ENCODE results near the gene CAMK4.

CAMK4 gene

DNA sequence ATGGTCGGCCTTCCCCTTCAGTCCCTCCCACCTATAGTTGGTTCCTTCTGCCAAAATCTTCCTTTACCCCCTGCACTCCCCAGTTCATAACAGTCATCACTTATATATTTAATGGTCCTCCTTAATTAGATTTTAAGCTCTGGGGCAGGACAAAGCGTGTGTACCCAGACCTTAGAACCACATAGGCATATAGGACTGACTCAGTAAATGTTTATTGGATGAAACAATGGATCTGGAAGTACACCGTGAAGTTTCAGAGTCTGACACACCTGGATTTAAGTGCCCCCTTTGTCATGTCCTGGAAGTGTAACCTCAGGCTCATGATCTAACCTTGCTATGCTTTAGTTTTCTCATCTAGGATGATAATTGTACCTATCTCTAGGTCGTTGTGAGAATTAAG, 256.2 kb downstream of the CAMK4 start:
- DNase-seq = no peak
- no peak overlapping the region for H3K4me3 Mint-ChIP-seq
- H3K27me3 Mint-ChIP-seq (ENCODE audit: low read depth, poor library complexity) = peaks cover 4% of the 10 kb centered on the region
- H3K4me1 Mint-ChIP-seq = peaks cover 5% of the 10 kb centered on the region
- H3K36me3 Mint-ChIP-seq (ENCODE audit: low read depth) = no peaks in the 10 kb centered on the region
- TF ChIP-seq CTCF (IDR thresholded peaks at IDR 0.05) = no peak
- H3K27ac Mint-ChIP-seq = no peak overlapping the region
- H3K9me3 Mint-ChIP-seq = no peaks in the 10 kb centered on the region

DNA sequence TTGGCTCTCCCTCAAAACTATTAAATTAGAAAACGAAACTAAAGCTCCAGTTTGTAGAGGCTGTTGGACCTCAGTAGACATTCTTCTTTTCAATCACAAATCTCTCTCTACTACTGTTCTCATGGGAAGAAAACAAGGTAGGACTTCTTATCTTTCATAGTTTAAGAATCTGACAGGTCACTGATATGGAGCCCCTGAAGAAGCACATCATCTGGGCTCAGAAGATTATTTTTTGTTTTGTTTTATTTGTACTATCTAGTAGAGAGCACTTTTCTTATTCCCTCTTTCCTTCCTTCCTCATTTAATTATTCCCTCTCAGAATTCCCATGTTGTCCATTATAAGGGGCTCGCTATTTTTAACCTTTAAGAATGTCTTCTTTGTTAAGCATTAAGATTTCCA, 261.9 kb downstream of the CAMK4 start:
- no peaks in the 10 kb centered on the region for H3K27me3 Mint-ChIP-seq (ENCODE audit: low read depth, poor library complexity)
- no peak for TF ChIP-seq CTCF (IDR thresholded peaks at IDR 0.05)
- no peaks in the 10 kb centered on the region for H3K9me3 Mint-ChIP-seq
- DNase-seq = no peak
- H3K4me3 Mint-ChIP-seq = no peak overlapping the region
- H3K27ac Mint-ChIP-seq = no peak overlapping the region
- no peaks in the 10 kb centered on the region for H3K36me3 Mint-ChIP-seq (ENCODE audit: low read depth)
- H3K4me1 Mint-ChIP-seq = no peaks in the 10 kb centered on the region

- TF ChIP-seq CTCF (IDR thresholded peaks at IDR 0.05) = no peak
- Mint-ChIP-seq H3K4me1 (no peaks in the 10 kb centered on the region), H3K9me3 (no peaks in the 10 kb centered on the region), H3K36me3 (ENCODE audit: low read depth) (no peaks in the 10 kb centered on the region), H3K27me3 (ENCODE audit: low read depth, poor library complexity) (no peaks in the 10 kb centered on the region), H3K4me3 (no peak overlapping the region), H3K27ac (no peak overlapping the region)
- no peak for DNase-seq
Measured at GRCh38 chr5:111486926-111487325, 262.7 kb downstream of the CAMK4 start.

GRCh38 chr5:111488353-111488752, 264.2 kb downstream of the CAMK4 start:
- no peak overlapping the region for H3K27ac Mint-ChIP-seq
- no peaks in the 10 kb centered on the region for H3K4me1 Mint-ChIP-seq
- H3K4me3 Mint-ChIP-seq = no peak overlapping the region
- H3K36me3 Mint-ChIP-seq (ENCODE audit: low read depth) = no peaks in the 10 kb centered on the region
- no peaks in the 10 kb centered on the region for H3K9me3 Mint-ChIP-seq
- no peaks in the 10 kb centered on the region for H3K27me3 Mint-ChIP-seq (ENCODE audit: low read depth, poor library complexity)
- DNase-seq = no peak
- TF ChIP-seq CTCF (IDR thresholded peaks at IDR 0.05) = no peak

DNA sequence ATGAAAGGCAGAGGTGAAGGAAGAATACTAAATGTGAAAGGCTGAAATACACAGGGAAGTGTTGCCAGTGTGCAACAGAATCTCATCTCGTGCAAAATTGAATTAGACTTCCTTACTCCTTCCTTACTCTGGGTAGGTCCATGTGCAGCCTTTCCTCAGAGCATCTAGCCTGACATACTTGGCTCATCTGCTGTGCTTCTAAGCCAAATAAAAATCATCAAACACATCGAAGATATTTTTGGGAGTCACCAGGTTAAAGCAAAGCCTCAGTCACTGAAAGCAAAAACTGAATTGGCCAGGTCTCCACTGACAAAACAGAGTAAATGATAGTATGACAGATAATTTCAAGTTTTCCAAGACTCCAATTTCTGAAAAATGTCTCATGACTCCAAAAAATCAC, 268.8 kb downstream of the CAMK4 start:
- H3K9me3 Mint-ChIP-seq = no peaks in the 10 kb centered on the region
- H3K36me3 Mint-ChIP-seq (ENCODE audit: low read depth) = peaks cover 28% of the 10 kb centered on the region
- DNase-seq = no peak
- H3K4me1 Mint-ChIP-seq = peaks cover 5% of the 10 kb centered on the region
- no peak overlapping the region for H3K4me3 Mint-ChIP-seq
- no peaks in the 10 kb centered on the region for H3K27me3 Mint-ChIP-seq (ENCODE audit: low read depth, poor library complexity)
- no peak for TF ChIP-seq CTCF (IDR thresholded peaks at IDR 0.05)
- H3K27ac Mint-ChIP-seq = peak overlapping the region; percentile 88

DNA sequence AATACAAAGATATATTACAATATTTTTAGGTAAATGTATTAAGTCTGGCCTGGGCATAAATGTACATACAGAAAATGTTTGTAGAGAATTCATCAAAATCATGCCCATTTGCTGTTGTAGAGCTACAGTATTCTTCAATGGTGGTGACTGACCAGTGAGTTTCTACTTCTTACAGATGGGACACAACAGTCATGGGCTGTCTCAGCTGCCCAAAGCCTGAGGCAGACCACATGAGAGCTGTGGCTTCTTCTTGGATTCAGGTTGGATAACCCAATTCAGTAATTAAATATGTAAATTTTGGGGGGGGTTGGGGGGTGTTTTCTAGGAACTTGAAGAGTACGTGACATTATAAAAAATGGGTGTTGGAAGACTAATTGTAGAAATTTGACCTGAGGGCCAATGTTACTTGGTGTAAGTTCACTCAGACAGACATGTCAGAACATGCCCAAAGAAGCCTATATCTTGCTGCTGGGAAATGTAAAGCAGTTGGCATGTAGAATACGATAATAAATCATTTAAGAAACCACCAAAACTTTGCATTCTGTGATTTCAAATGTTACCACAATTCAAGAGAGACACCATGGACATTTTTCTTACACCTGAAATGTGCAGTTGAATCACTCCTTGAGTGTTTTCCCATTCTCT, 270.3 kb downstream of the CAMK4 start:
- DNase-seq = no peak
- Mint-ChIP-seq H3K4me3 (no peak overlapping the region), H3K4me1 (peaks cover 5% of the 10 kb centered on the region), H3K27ac (peak overlapping the region; percentile 95), H3K36me3 (ENCODE audit: low read depth) (peaks cover 39% of the 10 kb centered on the region), H3K9me3 (no peaks in the 10 kb centered on the region), H3K27me3 (ENCODE audit: low read depth, poor library complexity) (no peaks in the 10 kb centered on the region)
- no peak for TF ChIP-seq CTCF (IDR thresholded peaks at IDR 0.05)
